ENCODE measurements around the gene OPRM1.

DNA sequence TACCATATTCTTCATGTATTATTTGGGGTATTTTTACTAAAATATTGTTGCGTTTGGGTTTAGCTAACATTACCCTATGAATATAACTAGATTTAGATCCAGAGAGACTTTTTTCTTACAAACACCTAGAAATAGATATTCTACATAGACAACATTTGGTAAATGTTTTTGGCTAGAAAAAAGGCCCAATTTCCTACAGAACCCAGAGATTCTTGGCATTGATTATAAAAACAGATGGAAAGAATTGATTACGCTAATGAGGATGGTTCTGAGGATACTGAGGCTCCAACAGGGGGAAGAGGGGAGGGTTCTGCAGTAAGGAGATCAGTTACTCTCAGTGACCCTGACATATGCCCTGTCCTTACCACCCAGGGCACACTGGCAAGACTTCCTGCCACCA is 194.3 kb downstream of the OPRM1 start:
- TF ChIP-seq CTCF (IDR thresholded peaks at IDR 0.05; ENCODE audit: insufficient read depth, low read depth, low read length) (no peak), EZH2 (IDR thresholded peaks at IDR 0.05; ENCODE audit: insufficient read depth, low read length) (no peak)
